GM23338 (cell line): ENCODE measurements around the gene IRF3. TPM values are rescaled to one million over a fixed set of nuclear protein-coding genes. Genes with fewer than 3 reads are reported as not detected.

ENCODE experiments used
- ATAC-seq: fragments of 200-7000 bp; cut with Tn5 transposase; 3 replicates; pipeline ENCODE4 v1.9.1; 2020
- DNase-seq: peaks from one replicate; pipeline ENCODE4 v3.0.0-alpha.2; 2015; ENCODE audit warnings: low spot score
- H2AFZ ChIP-seq: fragments of 200-600 bp; sonication (generic); 2 replicates; pipeline ENCODE4 v1.8.0; 2016; ENCODE audit warnings: antibody characterized with exemption, mild to moderate bottlenecking, moderate library complexity
- H3F3A ChIP-seq: fragments of 200-600 bp; sonication (generic); replicated peaks from 2 replicates; pipeline ENCODE4 v1.8.0; 2017; ENCODE audit warnings: antibody characterized with exemption, mixed run types, low read depth
- H3K27ac ChIP-seq: fragments of 200-600 bp; sonication (generic); 2 replicates; pipeline ENCODE4 v1.6.1; 2016; ENCODE audit warnings: low read depth
- H3K27me3 ChIP-seq: fragments of 200-600 bp; sonication (generic); 2 replicates; pipeline ENCODE4 v1.8.0; 2016; ENCODE audit warnings: mild to moderate bottlenecking, mixed run types, moderate library complexity; ENCODE audit not compliant: insufficient read depth
- H3K36me3 ChIP-seq: fragments of 200-600 bp; sonication (generic); 2 replicates; pipeline ENCODE4 v1.8.0; 2016; ENCODE audit warnings: mild to moderate bottlenecking; ENCODE audit not compliant: insufficient read depth
- H3K4me1 ChIP-seq: fragments of 200-600 bp; sonication (generic); 2 replicates; pipeline ENCODE4 v1.8.0; 2016; ENCODE audit warnings: mild to moderate bottlenecking, moderate library complexity; ENCODE audit not compliant: insufficient read depth
- H3K4me2 ChIP-seq: fragments of 200-600 bp; sonication (generic); 2 replicates; pipeline ENCODE4 v1.7.1; 2017; ENCODE audit warnings: mixed run types
- H3K4me3 ChIP-seq: fragments of 200-600 bp; sonication (generic); 2 replicates; pipeline ENCODE4 v1.6.1; 2016; ENCODE audit warnings: mixed run types
- H3K79me2 ChIP-seq: fragments of 200-600 bp; sonication (generic); replicated peaks from 2 replicates; pipeline ENCODE4 v1.8.0; 2017; ENCODE audit warnings: mild to moderate bottlenecking; ENCODE audit not compliant: insufficient read depth
- H3K9me2 ChIP-seq: fragments of 200-600 bp; sonication (generic); 2 replicates; pipeline ENCODE4 v1.8.0; 2017; ENCODE audit not compliant: insufficient read depth
- H4K20me1 ChIP-seq: fragments of 200-600 bp; sonication (generic); replicated peaks from 2 replicates; pipeline ENCODE4 v1.8.0; 2017; ENCODE audit warnings: mild to moderate bottlenecking; ENCODE audit not compliant: insufficient read depth
- H3K27ac Mint-ChIP-seq: 2 replicates; pipeline ENCODE4 v1.8.0; 2020; ENCODE audit warnings: inconsistent platforms, mild to moderate bottlenecking, moderate library complexity, mixed read lengths
- H3K27me3 Mint-ChIP-seq: 3 replicates; pipeline ENCODE4 v1.8.0; 2022; ENCODE audit warnings: low read depth, mild to moderate bottlenecking, moderate library complexity, mixed read lengths, inconsistent platforms; ENCODE audit not compliant: insufficient read depth, poor library complexity
- H3K36me3 Mint-ChIP-seq: 3 replicates; pipeline ENCODE4 v1.8.0; 2021; ENCODE audit warnings: low read depth, mild to moderate bottlenecking, inconsistent platforms, moderate library complexity, mixed read lengths
- H3K4me1 Mint-ChIP-seq: 3 replicates; pipeline ENCODE4 v1.8.0; 2020; ENCODE audit warnings: mild to moderate bottlenecking, inconsistent platforms, mixed read lengths
- H3K4me3 Mint-ChIP-seq: 3 replicates; pipeline ENCODE4 v1.8.0; 2021; ENCODE audit warnings: moderate library complexity, mild to moderate bottlenecking, inconsistent platforms, mixed read lengths
- H3K9me3 Mint-ChIP-seq: 3 replicates; pipeline ENCODE4 v1.8.0; 2020; ENCODE audit warnings: moderate library complexity, mild to moderate bottlenecking, inconsistent platforms, mixed read lengths
- CREB1 ChIP-seq: fragments of 250-450 bp; sonication (Bioruptor Pico); IDR thresholded peaks from 2 replicates; pipeline ENCODE4 v1.5.0; 2020; ENCODE audit warnings: low read depth, mild to moderate bottlenecking, moderate library complexity
- ETS1 ChIP-seq: IDR thresholded peaks from 2 replicates; pipeline ENCODE4 v1.6.1; 2016; ENCODE audit warnings: antibody characterized with exemption
- POLR2AphosphoS5 ChIP-seq: IDR thresholded peaks from 2 replicates; pipeline ENCODE4 v1.6.1; 2016; ENCODE audit warnings: antibody characterized with exemption, low read depth
- polyA plus RNA-seq: library from polyadenylated mRNA; unstranded; fragments of >200 nt; fragmentation: Nextera tagmentation; extraction: Ambion mirVana; gene quantifications from 2 replicates; pipeline ENCODE4 v1.2.1, GENCODE V29; 2016
- total RNA-seq: library from RNA; depleted of rRNA; stranded (reverse); fragments of >200 nt; shearing (Covaris generic); gene quantifications from 2 replicates; pipeline ENCODE4 v1.2.3, GENCODE V29; 2014
- TF ChIP-seq, protein P1 (sequence below): IDR thresholded peaks from one replicate; pipeline ENCODE4 v1.6.1; 2018; ENCODE audit warnings: antibody characterized with exemption; ENCODE audit not compliant: unreplicated experiment
- TF ChIP-seq, protein P2 (sequence below): fragments of 250-450 bp; sonication (Bioruptor Pico); IDR thresholded peaks from 2 replicates; pipeline ENCODE4 v1.5.0; 2020; ENCODE audit warnings: mild to moderate bottlenecking, moderate library complexity

The IRF3 gene
- total and polyA plus RNA-seq, 2 experiments from 2014 or later = 57.4 to 164 TPM

GRCh38 chr19:49676784-49677230, 11.2 kb upstream of the IRF3 start:
- Histone ChIP-seq H3K4me1 (peaks cover 25% of the 10 kb centered on the region), H4K20me1 (peaks cover 23% of the 10 kb centered on the region), H3K4me2 (peak overlapping the region; percentile 84), H2AFZ (no peak overlapping the region), H3K4me3 (peak overlapping the region; percentile 95), H3K9me2 (no peaks in the 10 kb centered on the region), H3K27ac (peak overlapping the region; percentile 92; the same call in 1 of the 2 replicates), H3K36me3 (peaks cover 14% of the 10 kb centered on the region), H3K27me3 (no peaks in the 10 kb centered on the region), H3F3A (peaks cover 36% of the 10 kb centered on the region), H3K79me2 (peaks cover 44% of the 10 kb centered on the region)
- Mint-ChIP-seq H3K27ac (peak overlapping the region; percentile 100), H3K9me3 (no peaks in the 10 kb centered on the region; the same call in 1 of the 3 replicates), H3K36me3 (peaks cover 28% of the 10 kb centered on the region), H3K27me3 (peaks cover 35% of the 10 kb centered on the region), H3K4me3 (peak overlapping the region; percentile 91), H3K4me1 (peaks cover 23% of the 10 kb centered on the region)
- TF ChIP-seq, protein P1, sequence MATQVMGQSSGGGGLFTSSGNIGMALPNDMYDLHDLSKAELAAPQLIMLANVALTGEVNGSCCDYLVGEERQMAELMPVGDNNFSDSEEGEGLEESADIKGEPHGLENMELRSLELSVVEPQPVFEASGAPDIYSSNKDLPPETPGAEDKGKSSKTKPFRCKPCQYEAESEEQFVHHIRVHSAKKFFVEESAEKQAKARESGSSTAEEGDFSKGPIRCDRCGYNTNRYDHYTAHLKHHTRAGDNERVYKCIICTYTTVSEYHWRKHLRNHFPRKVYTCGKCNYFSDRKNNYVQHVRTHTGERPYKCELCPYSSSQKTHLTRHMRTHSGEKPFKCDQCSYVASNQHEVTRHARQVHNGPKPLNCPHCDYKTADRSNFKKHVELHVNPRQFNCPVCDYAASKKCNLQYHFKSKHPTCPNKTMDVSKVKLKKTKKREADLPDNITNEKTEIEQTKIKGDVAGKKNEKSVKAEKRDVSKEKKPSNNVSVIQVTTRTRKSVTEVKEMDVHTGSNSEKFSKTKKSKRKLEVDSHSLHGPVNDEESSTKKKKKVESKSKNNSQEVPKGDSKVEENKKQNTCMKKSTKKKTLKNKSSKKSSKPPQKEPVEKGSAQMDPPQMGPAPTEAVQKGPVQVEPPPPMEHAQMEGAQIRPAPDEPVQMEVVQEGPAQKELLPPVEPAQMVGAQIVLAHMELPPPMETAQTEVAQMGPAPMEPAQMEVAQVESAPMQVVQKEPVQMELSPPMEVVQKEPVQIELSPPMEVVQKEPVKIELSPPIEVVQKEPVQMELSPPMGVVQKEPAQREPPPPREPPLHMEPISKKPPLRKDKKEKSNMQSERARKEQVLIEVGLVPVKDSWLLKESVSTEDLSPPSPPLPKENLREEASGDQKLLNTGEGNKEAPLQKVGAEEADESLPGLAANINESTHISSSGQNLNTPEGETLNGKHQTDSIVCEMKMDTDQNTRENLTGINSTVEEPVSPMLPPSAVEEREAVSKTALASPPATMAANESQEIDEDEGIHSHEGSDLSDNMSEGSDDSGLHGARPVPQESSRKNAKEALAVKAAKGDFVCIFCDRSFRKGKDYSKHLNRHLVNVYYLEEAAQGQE = no peak
- TF ChIP-seq CREB1 (CRISPR knock-in tag) = peak; percentile 91
- DNase-seq = peak; percentile 100
- ATAC-seq = peak; percentile 64

- Histone ChIP-seq H3F3A (peaks cover 36% of the 10 kb centered on the region), H3K4me2 (peak overlapping the region; percentile 71), H4K20me1 (peaks cover 18% of the 10 kb centered on the region), H3K9me2 (no peaks in the 10 kb centered on the region), H3K27me3 (no peaks in the 10 kb centered on the region), H3K36me3 (peaks cover 9% of the 10 kb centered on the region), H3K4me1 (peaks cover 27% of the 10 kb centered on the region), H3K4me3 (peak overlapping the region; percentile 54), H3K79me2 (peaks cover 39% of the 10 kb centered on the region), H3K27ac (peak overlapping the region; percentile 98), H2AFZ (no peak overlapping the region)
- Mint-ChIP-seq H3K4me3 (peak overlapping the region; percentile 91), H3K9me3 (no peaks in the 10 kb centered on the region; the same call in 1 of the 3 replicates), H3K36me3 (peaks cover 25% of the 10 kb centered on the region), H3K27me3 (peaks cover 35% of the 10 kb centered on the region), H3K4me1 (peaks cover 25% of the 10 kb centered on the region), H3K27ac (peak overlapping the region; percentile 100)
- DNase-seq = peak; percentile 94
- ATAC-seq = peak; percentile 9
- TF ChIP-seq POLR2AphosphoS5 (peak; percentile 99), ETS1 (peak; percentile 47; the same call in 1 of the 2 replicates)
- TF ChIP-seq, protein P1 = no peak
- TF ChIP-seq, protein P2, sequence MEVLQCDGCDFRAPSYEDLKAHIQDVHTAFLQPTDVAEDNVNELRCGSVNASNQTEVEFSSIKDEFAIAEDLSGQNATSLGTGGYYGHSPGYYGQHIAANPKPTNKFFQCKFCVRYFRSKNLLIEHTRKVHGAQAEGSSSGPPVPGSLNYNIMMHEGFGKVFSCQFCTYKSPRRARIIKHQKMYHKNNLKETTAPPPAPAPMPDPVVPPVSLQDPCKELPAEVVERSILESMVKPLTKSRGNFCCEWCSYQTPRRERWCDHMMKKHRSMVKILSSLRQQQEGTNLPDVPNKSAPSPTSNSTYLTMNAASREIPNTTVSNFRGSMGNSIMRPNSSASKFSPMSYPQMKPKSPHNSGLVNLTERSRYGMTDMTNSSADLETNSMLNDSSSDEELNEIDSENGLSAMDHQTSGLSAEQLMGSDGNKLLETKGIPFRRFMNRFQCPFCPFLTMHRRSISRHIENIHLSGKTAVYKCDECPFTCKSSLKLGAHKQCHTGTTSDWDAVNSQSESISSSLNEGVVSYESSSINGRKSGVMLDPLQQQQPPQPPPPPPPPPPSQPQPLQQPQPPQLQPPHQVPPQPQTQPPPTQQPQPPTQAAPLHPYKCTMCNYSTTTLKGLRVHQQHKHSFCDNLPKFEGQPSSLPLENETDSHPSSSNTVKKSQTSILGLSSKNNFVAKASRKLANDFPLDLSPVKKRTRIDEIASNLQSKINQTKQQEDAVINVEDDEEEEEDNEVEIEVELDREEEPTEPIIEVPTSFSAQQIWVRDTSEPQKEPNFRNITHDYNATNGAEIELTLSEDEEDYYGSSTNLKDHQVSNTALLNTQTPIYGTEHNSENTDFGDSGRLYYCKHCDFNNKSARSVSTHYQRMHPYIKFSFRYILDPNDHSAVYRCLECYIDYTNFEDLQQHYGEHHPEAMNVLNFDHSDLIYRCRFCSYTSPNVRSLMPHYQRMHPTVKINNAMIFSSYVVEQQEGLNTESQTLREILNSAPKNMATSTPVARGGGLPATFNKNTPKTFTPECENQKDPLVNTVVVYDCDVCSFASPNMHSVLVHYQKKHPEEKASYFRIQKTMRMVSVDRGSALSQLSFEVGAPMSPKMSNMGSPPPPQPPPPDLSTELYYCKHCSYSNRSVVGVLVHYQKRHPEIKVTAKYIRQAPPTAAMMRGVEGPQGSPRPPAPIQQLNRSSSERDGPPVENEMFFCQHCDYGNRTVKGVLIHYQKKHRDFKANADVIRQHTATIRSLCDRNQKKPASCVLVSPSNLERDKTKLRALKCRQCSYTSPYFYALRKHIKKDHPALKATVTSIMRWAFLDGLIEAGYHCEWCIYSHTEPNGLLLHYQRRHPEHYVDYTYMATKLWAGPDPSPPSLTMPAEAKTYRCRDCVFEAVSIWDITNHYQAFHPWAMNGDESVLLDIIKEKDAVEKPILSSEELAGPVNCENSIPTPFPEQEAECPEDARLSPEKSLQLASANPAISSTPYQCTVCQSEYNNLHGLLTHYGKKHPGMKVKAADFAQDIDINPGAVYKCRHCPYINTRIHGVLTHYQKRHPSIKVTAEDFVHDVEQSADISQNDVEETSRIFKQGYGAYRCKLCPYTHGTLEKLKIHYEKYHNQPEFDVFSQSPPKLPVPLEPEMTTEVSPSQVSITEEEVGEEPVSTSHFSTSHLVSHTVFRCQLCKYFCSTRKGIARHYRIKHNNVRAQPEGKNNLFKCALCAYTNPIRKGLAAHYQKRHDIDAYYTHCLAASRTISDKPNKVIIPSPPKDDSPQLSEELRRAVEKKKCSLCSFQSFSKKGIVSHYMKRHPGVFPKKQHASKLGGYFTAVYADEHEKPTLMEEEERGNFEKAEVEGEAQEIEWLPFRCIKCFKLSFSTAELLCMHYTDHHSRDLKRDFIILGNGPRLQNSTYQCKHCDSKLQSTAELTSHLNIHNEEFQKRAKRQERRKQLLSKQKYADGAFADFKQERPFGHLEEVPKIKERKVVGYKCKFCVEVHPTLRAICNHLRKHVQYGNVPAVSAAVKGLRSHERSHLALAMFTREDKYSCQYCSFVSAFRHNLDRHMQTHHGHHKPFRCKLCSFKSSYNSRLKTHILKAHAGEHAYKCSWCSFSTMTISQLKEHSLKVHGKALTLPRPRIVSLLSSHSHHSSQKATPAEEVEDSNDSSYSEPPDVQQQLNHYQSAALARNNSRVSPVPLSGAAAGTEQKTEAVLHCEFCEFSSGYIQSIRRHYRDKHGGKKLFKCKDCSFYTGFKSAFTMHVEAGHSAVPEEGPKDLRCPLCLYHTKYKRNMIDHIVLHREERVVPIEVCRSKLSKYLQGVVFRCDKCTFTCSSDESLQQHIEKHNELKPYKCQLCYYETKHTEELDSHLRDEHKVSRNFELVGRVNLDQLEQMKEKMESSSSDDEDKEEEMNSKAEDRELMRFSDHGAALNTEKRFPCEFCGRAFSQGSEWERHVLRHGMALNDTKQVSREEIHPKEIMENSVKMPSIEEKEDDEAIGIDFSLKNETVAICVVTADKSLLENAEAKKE (CRISPR knock-in tag) = no peak
Observed at GRCh38 chr19:49676136-49676783, 10.6 kb upstream of the IRF3 start.
